Lower leg skin (tissue), 4 donors: ENCODE measurements around the gene FSD1. TPM values are rescaled to one million over a fixed set of nuclear protein-coding genes. Genes with fewer than 3 reads are reported as not detected.
"Not testable (repeated sequence)": the region's sequence is repeated elsewhere in the genome, so short reads cannot be mapped to it uniquely, and the experiment has no call there.

ENCODE experiments used
- DNase-seq, 2 donors: peaks; one replicate each; pipeline ENCODE4 v3.0.0-alpha.2; 2019; ENCODE audit warnings: low spot score in 2 of 2
- H3K4me3 ChIP-seq: fragments of 200-600 bp; sonication (generic); 2 replicates; pipeline ENCODE4 v1.5.1; 2017; ENCODE audit warnings: mild to moderate bottlenecking, low read depth; ENCODE audit not compliant: poor library complexity, severe bottlenecking
- CTCF ChIP-seq, 3 donors: fragments of 450-650 bp; IDR thresholded peaks; one replicate each; pipeline ENCODE4 v1.5.1; 2016; ENCODE audit warnings: antibody characterized with exemption in 3 of 3, mild to moderate bottlenecking in 3 of 3, moderate library complexity in 2 of 3
- POLR2A ChIP-seq, 2 donors: fragments of 450-650 bp; IDR thresholded peaks; one replicate each; pipeline ENCODE4 v1.6.1; 2016 to 2017; ENCODE audit warnings: antibody characterized with exemption in 2 of 2, mild to moderate bottlenecking in 1 of 2, moderate library complexity in 1 of 2
- WGBS, 2 donors: methylation state at CpG; one replicate each; pipeline ENCODE4 v1.1.5; 2018; 5-methylcytosine and 5-hydroxymethylcytosine counted together
- intact Hi-C: fragments of 100-400 bp; cut with DNase I; formaldehyde crosslinking; loops from one replicate; pipeline ENCODE4 v1.15.0; 2023; ENCODE audit warnings: low total_unique reads
- total RNA-seq, 4 donors: library from RNA; depleted of rRNA; stranded (reverse); fragments of >200 nt; gene quantifications; one replicate each; pipeline ENCODE4 v1.1.0, GENCODE V29; 2016

Gene FSD1
- total RNA-seq, 4 donors from 2014 or later: 0.16 to 0.64 TPM; not detected in 2

- TF ChIP-seq CTCF (IDR thresholded peaks at IDR 0.05) (no peak), POLR2A (IDR thresholded peaks at IDR 0.05) (no peak)
- no peak for DNase-seq
- WGBS, 2 donors: 38 to 45% methylated on average over 20 of the region's 20 CpGs
- no peak overlapping the region for H3K4me3 ChIP-seq
- intact Hi-C loops: no loop called here
Observed at GRCh38 chr19:4284176-4284958, 20.0 kb upstream of the FSD1 start.

- no peak for DNase-seq
- no peak overlapping the region for H3K4me3 ChIP-seq
- no peak for TF ChIP-seq POLR2A (IDR thresholded peaks at IDR 0.05)
- no peak for TF ChIP-seq CTCF (IDR thresholded peaks at IDR 0.05)
- intact Hi-C loops: no loop called here
- WGBS, 2 donors: 45 to 62% methylated on average over 6 of the region's 6 CpGs
Observed at GRCh38 chr19:4284974-4285373, 19.4 kb upstream of the FSD1 start.

GRCh38 chr19:4286141-4286540 is 18.3 kb upstream of the FSD1 start:
- intact Hi-C loops, DNase-seq, H3K4me3 ChIP-seq: not testable (repeated sequence)
- WGBS, 2 donors: 83% methylated on average over 4 of the region's 4 CpGs

- DNase-seq: no peak
- no peak for TF ChIP-seq CTCF (IDR thresholded peaks at IDR 0.05)
- TF ChIP-seq POLR2A (IDR thresholded peaks at IDR 0.05): no peak
- no peak overlapping the region for H3K4me3 ChIP-seq
- intact Hi-C loops: no loop called here
- WGBS, 2 donors: 76 to 84% methylated on average over 16 of the region's 16 CpGs
Observed at GRCh38 chr19:4288091-4288777, 16.2 kb upstream of the FSD1 start.

- 72 to 86% methylated on average over 8 of the region's 8 CpGs for WGBS, 2 donors
- TF ChIP-seq CTCF (IDR thresholded peaks at IDR 0.05) (no peak), POLR2A (IDR thresholded peaks at IDR 0.05) (no peak)
- no peak overlapping the region for H3K4me3 ChIP-seq
- DNase-seq: no peak
- intact Hi-C loops: no loop called here
Observed at GRCh38 chr19:4291184-4291732, 13.1 kb upstream of the FSD1 start.

- no peak for TF ChIP-seq POLR2A (IDR thresholded peaks at IDR 0.05)
- no peak for TF ChIP-seq CTCF (IDR thresholded peaks at IDR 0.05)
- no peak for DNase-seq
- no peak overlapping the region for H3K4me3 ChIP-seq
- intact Hi-C loops: no loop called here
- 85% methylated on average over 15 of the region's 15 CpGs for WGBS, 2 donors
Observed at GRCh38 chr19:4292515-4292914, 11.9 kb upstream of the FSD1 start.
